Stimulated activated CD8-positive, alpha-beta memory T cell treated with anti-CD3 and anti-CD28 coated beads, Interleukin-15, amount 100 ng/mL, for 1 hour (primary cell): ENCODE data around the gene RNF43.
A peak's percentile ranks its signal among the peaks of the same experiment; 100 is the strongest.

ENCODE experiments used
- DNase-seq: peaks from one replicate; pipeline ENCODE4 v3.0.0-alpha.2; 2020; ENCODE audit warnings: low read depth

The RNF43 gene

DNA sequence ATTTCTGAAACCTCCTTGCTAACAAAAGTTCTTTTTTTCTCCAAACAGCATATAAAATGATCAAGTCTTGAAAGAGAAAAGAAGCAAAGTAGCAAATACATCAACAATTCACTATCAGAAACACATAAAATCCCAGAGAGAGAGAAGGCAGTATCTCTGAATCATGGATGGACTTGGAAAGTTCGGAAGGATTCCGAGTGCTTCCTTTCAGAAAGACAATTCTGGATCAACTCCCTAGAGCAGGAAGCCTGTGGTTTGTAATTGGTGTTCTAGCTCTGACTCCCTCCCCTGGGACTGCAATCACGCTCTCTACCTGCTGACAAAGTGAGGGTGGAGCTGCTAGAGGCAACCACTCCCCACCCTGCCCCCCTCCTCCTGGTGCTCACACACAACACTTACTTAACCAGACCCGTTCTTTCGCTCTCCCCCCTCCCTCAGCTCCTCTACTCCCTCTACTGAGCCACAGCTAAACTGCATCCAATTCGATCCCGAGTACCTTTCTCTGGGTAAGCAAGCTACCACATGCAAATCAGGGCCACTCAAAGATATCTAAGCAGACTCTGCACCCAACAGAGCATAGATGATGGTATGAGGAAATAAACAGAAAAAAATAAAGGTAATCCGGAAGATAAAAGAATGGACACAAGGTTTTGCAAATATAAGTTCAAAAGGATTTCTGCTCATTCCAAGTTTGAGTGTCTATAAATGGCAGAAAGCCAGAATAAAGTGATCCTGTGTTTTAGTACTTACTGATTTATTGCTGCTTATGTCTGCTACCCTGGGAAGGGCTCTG lies at the start of gene RNF43:
TSS of gene RNF43 (minus strand) at position 235 of the 793 bp plus-strand sequence. CDS start 1,957 bp downstream, outside the sequence.
- peak; percentile 74 for DNase-seq

DNA sequence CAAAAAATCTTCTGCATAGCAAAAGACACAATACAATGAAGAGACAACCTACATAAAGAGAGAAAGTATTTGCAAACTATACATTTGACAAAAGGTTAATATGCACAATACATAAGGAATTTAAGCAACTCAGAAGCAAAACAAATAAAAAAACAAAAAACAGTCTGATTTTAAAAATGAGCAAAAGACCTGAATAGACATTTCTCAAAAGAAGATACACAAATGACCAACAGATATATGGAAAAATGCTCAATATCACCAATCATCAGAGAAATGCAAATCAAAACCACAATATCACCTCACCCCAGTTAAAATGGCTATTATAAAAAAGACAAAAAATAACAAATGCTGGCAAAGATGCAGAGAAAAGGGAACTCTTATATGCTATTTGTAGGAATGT lies 38.2 kb upstream of the RNF43 start:
- no peak for DNase-seq

GRCh38 chr17:58452738-58453137 lies 35.4 kb upstream of the RNF43 start:
- DNase-seq: no peak

DNA sequence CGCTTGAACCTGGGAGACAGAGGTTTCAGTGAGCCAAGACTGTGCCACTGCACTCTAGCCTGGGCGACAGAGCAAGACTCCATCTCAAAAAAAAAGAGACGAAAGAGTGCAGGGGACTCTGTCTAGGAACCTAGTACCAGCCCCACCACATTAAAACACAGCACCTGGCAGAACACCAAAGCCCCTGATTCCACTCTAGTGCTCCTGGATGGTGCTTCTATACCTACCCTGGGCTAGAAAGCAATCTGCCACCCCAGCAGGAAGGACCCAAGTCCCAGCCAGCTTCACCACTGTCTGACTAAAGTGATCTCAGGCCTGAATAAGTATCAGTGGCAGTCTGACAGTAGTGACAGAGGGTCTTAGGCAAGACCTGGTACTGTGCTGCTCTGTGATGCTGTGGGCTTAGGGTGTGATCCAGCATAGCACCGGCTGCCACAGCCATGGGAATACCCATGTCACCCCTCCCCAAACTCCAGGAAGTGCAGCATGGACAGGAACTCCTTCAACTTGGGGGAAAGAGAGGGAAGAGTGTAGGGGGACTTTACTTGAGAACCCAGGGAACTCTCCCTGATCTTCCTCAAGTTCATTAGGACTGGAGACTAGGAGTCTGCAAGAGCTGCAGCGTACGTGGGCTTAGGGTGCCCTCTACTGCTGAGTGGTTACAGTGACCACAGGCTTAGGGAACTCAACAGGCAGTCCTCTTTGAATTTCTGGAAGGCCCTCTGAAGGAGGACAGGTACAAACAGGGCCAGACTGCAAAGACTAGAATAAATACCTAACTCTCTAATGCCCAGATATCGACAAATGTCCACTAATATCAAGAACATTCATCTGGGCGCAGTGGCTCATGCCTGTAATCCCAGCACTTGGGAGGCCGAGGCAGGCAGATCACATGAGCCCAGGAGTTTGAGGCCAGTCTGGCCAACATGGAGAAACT lies 30.0 kb upstream of the RNF43 start:
- DNase-seq: peak; percentile 10

GRCh38 chr17:58446086-58446485 lies 28.8 kb upstream of the RNF43 start:
- no peak for DNase-seq

- no peak for DNase-seq
These were observed 19.5 kb upstream of the RNF43 start for GRCh38 chr17:58436805-58437239.

- DNase-seq: no peak
These were observed 18.9 kb upstream of the RNF43 start for GRCh38 chr17:58436245-58436644.

GRCh38 chr17:58432806-58433573 lies 15.7 kb upstream of the RNF43 start:
- no peak for DNase-seq

DNA sequence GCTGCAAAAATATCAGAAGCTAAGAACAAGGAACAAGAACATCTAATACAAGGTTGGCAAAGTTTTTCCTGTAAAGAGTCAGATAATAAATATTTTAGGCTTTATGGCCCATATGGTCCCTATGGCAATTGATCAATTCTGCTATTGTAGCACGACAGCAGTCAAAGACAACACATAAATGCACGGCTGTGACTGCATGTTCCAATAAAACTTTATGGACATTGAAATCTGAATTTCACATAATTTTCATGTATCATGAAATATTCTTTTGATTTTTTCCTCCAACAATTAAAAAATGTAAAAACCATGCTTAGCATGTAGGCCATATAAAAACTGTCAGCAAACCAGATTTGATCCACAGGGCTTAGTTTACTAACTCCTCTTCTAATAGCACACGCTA lies 10.5 kb upstream of the RNF43 start:
- DNase-seq: no peak

- DNase-seq: no peak
These were observed 4.4 kb upstream of the RNF43 start for GRCh38 chr17:58421711-58422110.

DNA sequence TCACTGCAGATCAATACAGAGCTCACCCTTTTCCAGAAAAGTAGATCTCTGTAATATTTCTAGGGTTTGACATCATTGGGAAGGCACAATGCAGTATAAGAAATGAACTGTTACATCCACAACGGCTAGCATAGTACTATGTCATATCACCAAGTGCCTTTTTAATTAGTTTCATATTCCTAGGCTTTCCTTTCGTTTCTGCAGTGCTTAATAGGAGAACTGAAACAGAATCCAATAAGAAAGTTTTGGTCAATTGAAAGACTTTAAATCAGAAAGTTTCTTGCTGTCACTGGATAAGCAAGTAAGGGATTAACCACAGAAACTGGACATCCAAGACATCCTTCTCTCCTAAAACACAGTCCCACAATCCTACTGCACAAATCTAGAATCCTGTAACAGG lies 3.5 kb upstream of the RNF43 start:
- no peak for DNase-seq

GRCh38 chr17:58416937-58417299 lies 416 bp downstream of the RNF43 start:
- no peak for DNase-seq

- no peak for DNase-seq
These were observed 938 bp downstream of the RNF43 start for GRCh38 chr17:58416396-58416795.

GRCh38 chr17:58415371-58416055 lies 1.8 kb downstream of the RNF43 start:
- no peak for DNase-seq

- DNase-seq: no peak
These were observed 2.7 kb downstream of the RNF43 start for GRCh38 chr17:58414596-58414997.

DNA sequence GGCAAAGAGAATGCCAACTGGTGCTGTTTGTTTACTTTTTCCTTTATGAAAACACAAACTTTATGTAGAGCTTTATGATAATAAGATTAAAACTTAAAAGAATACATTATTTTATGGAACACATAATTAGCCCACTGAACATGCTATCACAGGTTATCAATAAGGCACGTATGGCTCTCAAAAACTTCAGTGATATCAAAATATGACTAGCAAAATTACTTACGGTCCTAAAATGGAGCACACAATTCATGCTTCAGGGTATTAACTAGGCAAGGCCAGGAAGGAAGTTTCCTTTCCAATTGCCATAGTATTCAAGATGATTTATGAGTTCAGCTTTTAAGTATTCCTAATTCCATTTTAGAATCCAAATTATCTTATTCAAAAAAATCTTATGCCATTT lies 3.6 kb downstream of the RNF43 start:
- no peak for DNase-seq

GRCh38 chr17:58412961-58413586 lies 4.3 kb downstream of the RNF43 start:
- no peak for DNase-seq

- no peak for DNase-seq
These were observed 5.2 kb downstream of the RNF43 start for GRCh38 chr17:58412064-58412703.

DNA sequence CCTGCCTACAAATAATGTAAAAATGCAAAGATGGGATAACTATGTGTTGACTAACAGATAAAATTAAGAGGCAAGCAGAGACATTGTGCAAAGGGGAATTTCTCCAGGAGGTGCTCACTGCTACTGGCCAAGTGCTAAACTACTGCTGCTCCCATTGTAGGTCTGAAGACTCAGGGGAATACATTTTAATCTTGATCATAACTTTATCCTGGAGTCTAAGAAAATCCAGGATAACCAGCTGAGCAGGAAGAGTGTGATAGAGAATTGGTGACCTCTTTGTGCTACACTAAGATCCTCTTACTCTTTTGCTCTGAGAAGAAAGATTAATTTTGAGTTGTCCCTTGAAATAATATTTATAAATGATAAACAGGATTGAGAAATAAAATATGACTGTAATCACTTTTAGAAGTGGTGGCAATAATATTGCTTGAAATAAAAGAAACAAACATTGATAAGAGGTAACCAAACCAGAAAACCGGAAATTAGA lies 5.9 kb downstream of the RNF43 start:
- DNase-seq: no peak

GRCh38 chr17:58410714-58411407 lies 6.5 kb downstream of the RNF43 start:
- no peak for DNase-seq
